Measurements from ENCODE around the gene ITSN1. TPM values are rescaled to one million over a fixed set of nuclear protein-coding genes. Genes with fewer than 3 reads are reported as not detected.
"Not testable (repeated sequence)": the region's sequence is repeated elsewhere in the genome, so short reads cannot be mapped to it uniquely, and the experiment has no call there.

Gene ITSN1
- total RNA-seq, 1 experiment from 2014 or later, result 30.6 TPM

DNA sequence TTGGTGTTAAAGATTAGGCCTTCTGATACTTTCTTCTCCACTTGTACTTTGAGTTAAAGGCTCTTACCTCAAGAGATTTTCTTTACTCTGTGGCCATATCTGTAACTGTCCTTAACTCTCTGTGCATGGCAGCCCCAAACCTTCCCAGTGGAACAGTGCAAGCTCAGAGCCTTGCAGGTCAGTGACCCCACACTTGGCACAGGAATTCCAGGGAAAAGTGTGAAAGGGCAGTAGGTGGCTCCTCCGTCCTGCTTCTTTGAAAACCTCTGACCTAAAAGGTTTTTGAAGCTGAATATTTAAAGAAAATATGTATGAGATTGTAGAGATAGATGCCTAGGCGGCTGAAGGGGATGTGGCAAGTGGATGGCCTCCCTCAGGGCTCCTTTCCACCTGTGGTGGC, 26.3 kb downstream of the ITSN1 start:
- intact Hi-C loops (cut with micrococcal nuclease; ENCODE audit: unreplicated experiment), result no loop called here
- no TSS peak for BruUV-seq (replicated peaks)
- H3K4me1 Mint-ChIP-seq (ENCODE audit: low read depth, unreplicated experiment), result peaks cover 7% of the 10 kb centered on the region
- H3K27ac Mint-ChIP-seq (ENCODE audit: unreplicated experiment), result no peak overlapping the region
- H3K4me3 Mint-ChIP-seq (ENCODE audit: low read depth, unreplicated experiment), result no peak overlapping the region
- no peaks in the 10 kb centered on the region for H3K27me3 Mint-ChIP-seq (ENCODE audit: unreplicated experiment)
- DNase-seq, result no peak
- H3K36me3 Mint-ChIP-seq (ENCODE audit: insufficient read depth, unreplicated experiment), result no peaks in the 10 kb centered on the region
- TF ChIP-seq, protein P1, sequence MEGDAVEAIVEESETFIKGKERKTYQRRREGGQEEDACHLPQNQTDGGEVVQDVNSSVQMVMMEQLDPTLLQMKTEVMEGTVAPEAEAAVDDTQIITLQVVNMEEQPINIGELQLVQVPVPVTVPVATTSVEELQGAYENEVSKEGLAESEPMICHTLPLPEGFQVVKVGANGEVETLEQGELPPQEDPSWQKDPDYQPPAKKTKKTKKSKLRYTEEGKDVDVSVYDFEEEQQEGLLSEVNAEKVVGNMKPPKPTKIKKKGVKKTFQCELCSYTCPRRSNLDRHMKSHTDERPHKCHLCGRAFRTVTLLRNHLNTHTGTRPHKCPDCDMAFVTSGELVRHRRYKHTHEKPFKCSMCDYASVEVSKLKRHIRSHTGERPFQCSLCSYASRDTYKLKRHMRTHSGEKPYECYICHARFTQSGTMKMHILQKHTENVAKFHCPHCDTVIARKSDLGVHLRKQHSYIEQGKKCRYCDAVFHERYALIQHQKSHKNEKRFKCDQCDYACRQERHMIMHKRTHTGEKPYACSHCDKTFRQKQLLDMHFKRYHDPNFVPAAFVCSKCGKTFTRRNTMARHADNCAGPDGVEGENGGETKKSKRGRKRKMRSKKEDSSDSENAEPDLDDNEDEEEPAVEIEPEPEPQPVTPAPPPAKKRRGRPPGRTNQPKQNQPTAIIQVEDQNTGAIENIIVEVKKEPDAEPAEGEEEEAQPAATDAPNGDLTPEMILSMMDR (IDR thresholded peaks at IDR 0.05; ENCODE audit: unreplicated experiment), result no peak
- CTCF ChIA-PET, result no interaction called here
- no peaks in the 10 kb centered on the region for H3K9me3 Mint-ChIP-seq (ENCODE audit: low read depth, unreplicated experiment)

- intact Hi-C loops (cut with micrococcal nuclease; ENCODE audit: unreplicated experiment), result no loop called here
- no peaks in the 10 kb centered on the region for H3K9me3 Mint-ChIP-seq (ENCODE audit: low read depth, unreplicated experiment)
- peaks cover 15% of the 10 kb centered on the region for H3K4me1 Mint-ChIP-seq (ENCODE audit: low read depth, unreplicated experiment)
- CTCF ChIA-PET, result interaction anchor here (0.6 kb wide), 1 partner anchor 199 kb away, joined by 3 read pairs; no protein-coding TSS in a partner anchor
- H3K4me3 Mint-ChIP-seq (ENCODE audit: low read depth, unreplicated experiment), result no peak overlapping the region
- H3K27me3 Mint-ChIP-seq (ENCODE audit: unreplicated experiment), result no peaks in the 10 kb centered on the region
- no peak for DNase-seq
- H3K27ac Mint-ChIP-seq (ENCODE audit: unreplicated experiment), result no peak overlapping the region
- H3K36me3 Mint-ChIP-seq (ENCODE audit: insufficient read depth, unreplicated experiment), result no peaks in the 10 kb centered on the region
- no TSS peak for BruUV-seq (replicated peaks)
- TF ChIP-seq, protein P1 (IDR thresholded peaks at IDR 0.05; ENCODE audit: unreplicated experiment), result no peak
These were observed 28.0 kb downstream of the ITSN1 start for GRCh38 chr21:33670076-33670978.

- H3K36me3 Mint-ChIP-seq (ENCODE audit: insufficient read depth, unreplicated experiment), result no peaks in the 10 kb centered on the region
- H3K4me1 Mint-ChIP-seq (ENCODE audit: low read depth, unreplicated experiment), result peaks cover 27% of the 10 kb centered on the region
- no peak overlapping the region for H3K27ac Mint-ChIP-seq (ENCODE audit: unreplicated experiment)
- no peak overlapping the region for H3K4me3 Mint-ChIP-seq (ENCODE audit: low read depth, unreplicated experiment)
- no TSS peak for BruUV-seq (replicated peaks)
- no peaks in the 10 kb centered on the region for H3K9me3 Mint-ChIP-seq (ENCODE audit: low read depth, unreplicated experiment)
- no peak for DNase-seq
- intact Hi-C loops (cut with micrococcal nuclease; ENCODE audit: unreplicated experiment), result no loop called here
- no peaks in the 10 kb centered on the region for H3K27me3 Mint-ChIP-seq (ENCODE audit: unreplicated experiment)
- CTCF ChIA-PET, result interaction anchor here (0.6 to 0.7 kb wide), 2 partner anchors 10 to 18 kb away, joined by 3 read pairs; no protein-coding TSS in a partner anchor
- TF ChIP-seq, protein P1 (IDR thresholded peaks at IDR 0.05; ENCODE audit: unreplicated experiment), result no peak
These were observed 31.2 kb downstream of the ITSN1 start for GRCh38 chr21:33673473-33673872.

- intact Hi-C loops (cut with micrococcal nuclease; ENCODE audit: unreplicated experiment), result no loop called here
- CTCF ChIA-PET, result interaction anchor here (0.6 kb wide), 1 partner anchor 19 kb away, joined by 3 read pairs; no protein-coding TSS in a partner anchor
- Mint-ChIP-seq H3K9me3 (ENCODE audit: low read depth, unreplicated experiment) (no peaks in the 10 kb centered on the region), H3K27me3 (ENCODE audit: unreplicated experiment) (no peaks in the 10 kb centered on the region), H3K4me1 (ENCODE audit: low read depth, unreplicated experiment) (peaks cover 31% of the 10 kb centered on the region), H3K4me3 (ENCODE audit: low read depth, unreplicated experiment) (no peak overlapping the region), H3K27ac (ENCODE audit: unreplicated experiment) (no peak overlapping the region), H3K36me3 (ENCODE audit: insufficient read depth, unreplicated experiment) (no peaks in the 10 kb centered on the region)
- TF ChIP-seq, protein P1 (IDR thresholded peaks at IDR 0.05; ENCODE audit: unreplicated experiment), result no peak
- no TSS peak for BruUV-seq (replicated peaks)
- no peak for DNase-seq
These were observed 31.9 kb downstream of the ITSN1 start for GRCh38 chr21:33674226-33674625.

- H3K27me3 Mint-ChIP-seq (ENCODE audit: unreplicated experiment); H3K4me3 Mint-ChIP-seq (ENCODE audit: low read depth, unreplicated experiment); CTCF ChIA-PET; BruUV-seq (replicated peaks); H3K36me3 Mint-ChIP-seq (ENCODE audit: insufficient read depth, unreplicated experiment); DNase-seq; intact Hi-C loops (cut with micrococcal nuclease; ENCODE audit: unreplicated experiment); H3K27ac Mint-ChIP-seq (ENCODE audit: unreplicated experiment); H3K9me3 Mint-ChIP-seq (ENCODE audit: low read depth, unreplicated experiment): not testable (repeated sequence)
- peaks cover 31% of the 10 kb centered on the region for H3K4me1 Mint-ChIP-seq (ENCODE audit: low read depth, unreplicated experiment)
These were observed 34.4 kb downstream of the ITSN1 start for GRCh38 chr21:33676666-33677065.
